ENCODE results near the gene SUPT3H.

DNA sequence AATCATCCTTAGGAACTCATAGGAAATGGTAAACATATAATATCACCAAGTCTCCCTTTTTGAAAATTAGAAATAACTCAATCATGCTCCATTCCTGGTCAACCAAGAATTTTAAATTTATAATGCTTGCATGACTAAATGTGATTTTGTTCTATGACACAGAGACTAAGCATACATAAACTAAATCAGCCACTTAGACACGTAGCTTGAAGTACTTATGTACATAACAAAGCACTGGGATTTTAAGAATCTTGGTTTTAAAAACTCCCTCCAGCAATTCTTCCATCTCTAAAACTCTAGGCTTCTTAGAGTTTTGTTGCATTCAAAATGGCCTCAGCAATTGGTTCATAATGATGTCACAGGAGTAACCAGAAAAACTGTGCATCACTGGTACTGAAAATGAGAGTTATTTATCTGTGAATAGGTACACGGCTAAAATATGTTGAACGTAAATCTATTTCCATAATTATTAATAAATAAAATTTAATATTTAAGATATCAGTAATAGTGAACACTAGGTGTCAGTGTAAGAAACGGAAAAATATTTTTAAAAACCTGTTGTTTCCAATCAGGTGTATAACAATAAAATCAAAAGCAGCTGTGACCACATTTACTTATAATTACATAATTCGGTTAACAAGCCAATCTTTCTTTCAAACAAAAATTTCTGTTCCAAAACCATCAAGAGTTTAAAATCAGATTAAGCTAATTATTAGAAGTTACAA is 291.2 kb downstream of the SUPT3H start:
- TF ChIP-seq EP300 (IDR thresholded peaks at IDR 0.05; ENCODE audit: borderline replicate concordance) (no peak), CEBPB (IDR thresholded peaks at IDR 0.05) (no peak), REST (IDR thresholded peaks at IDR 0.05; ENCODE audit: low read depth) (no peak), MAX (IDR thresholded peaks at IDR 0.05) (no peak), EGR1 (IDR thresholded peaks at IDR 0.05) (no peak), RAD21 (IDR thresholded peaks at IDR 0.05; ENCODE audit: low read depth) (no peak), CREB1 (IDR thresholded peaks at IDR 0.05; ENCODE audit: low read depth) (no peak), TCF12 (IDR thresholded peaks at IDR 0.05; ENCODE audit: low read depth) (no peak), TAF1 (IDR thresholded peaks at IDR 0.05; ENCODE audit: low read depth) (no peak), TEAD4 (IDR thresholded peaks at IDR 0.05) (no peak), ZBTB7A (IDR thresholded peaks at IDR 0.05; ENCODE audit: low read depth) (no peak), YY1 (IDR thresholded peaks at IDR 0.05; ENCODE audit: low read depth) (no peak)
- TF ChIP-seq, protein P1, sequence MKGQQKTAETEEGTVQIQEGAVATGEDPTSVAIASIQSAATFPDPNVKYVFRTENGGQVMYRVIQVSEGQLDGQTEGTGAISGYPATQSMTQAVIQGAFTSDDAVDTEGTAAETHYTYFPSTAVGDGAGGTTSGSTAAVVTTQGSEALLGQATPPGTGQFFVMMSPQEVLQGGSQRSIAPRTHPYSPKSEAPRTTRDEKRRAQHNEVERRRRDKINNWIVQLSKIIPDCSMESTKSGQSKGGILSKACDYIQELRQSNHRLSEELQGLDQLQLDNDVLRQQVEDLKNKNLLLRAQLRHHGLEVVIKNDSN (IDR thresholded peaks at IDR 0.05): no peak
